ENCODE measurements around the gene ARFGAP3.
"Not testable (repeated sequence)": the region's sequence is repeated elsewhere in the genome, so short reads cannot be mapped to it uniquely, and the experiment has no call there.

The ARFGAP3 gene

GRCh38 chr22:42763965-42764480, 93.0 kb downstream of the ARFGAP3 start:
- DNase-seq: no peak

GRCh38 chr22:42760806-42761565, 96.1 kb downstream of the ARFGAP3 start:
- no peak for DNase-seq

GRCh38 chr22:42758931-42759629, 98.0 kb downstream of the ARFGAP3 start:
- DNase-seq: no peak

- not testable (repeated sequence) for DNase-seq
Observed at GRCh38 chr22:42755553-42755952, 101.5 kb downstream of the ARFGAP3 start.

GRCh38 chr22:42755121-42755520, 102.0 kb downstream of the ARFGAP3 start:
- not testable (repeated sequence) for DNase-seq

GRCh38 chr22:42754658-42755057, 102.4 kb downstream of the ARFGAP3 start:
- no peak for DNase-seq

GRCh38 chr22:42752912-42753311, 104.2 kb downstream of the ARFGAP3 start:
- DNase-seq: no peak

GRCh38 chr22:42752230-42752746, 104.8 kb downstream of the ARFGAP3 start:
- DNase-seq: no peak

- not testable (repeated sequence) for DNase-seq
Observed at GRCh38 chr22:42750421-42750820, 106.7 kb downstream of the ARFGAP3 start.

- no peak for DNase-seq
Observed at GRCh38 chr22:42747701-42748513, 109.2 kb downstream of the ARFGAP3 start.
